HEK293 (cell line): ENCODE results near the gene TMEM234.

Source experiments
- CTCF ChIA-PET: fragments of 350-600 bp; formaldehyde crosslinking; extraction: SDS; loops from one replicate; lab custom pipeline; 2021; ENCODE audit warnings: antibody characterized with exemption; lab: Yijun Ruan, JAX
- POLR2A ChIA-PET: fragments of 300-600 bp; formaldehyde crosslinking; extraction: SDS; loops from one replicate; lab custom pipeline; 2020; ENCODE audit warnings: antibody characterized with exemption, inconsistent platforms; lab: Yijun Ruan, JAX
- H3K27ac ChIP-seq: fragments of 200-500 bp; sonication (Bioruptor generic); 2 replicates; pipeline ENCODE4 v1.5.1; 2014; ENCODE audit warnings: low read depth, low read length, control low read depth, inconsistent platforms; ENCODE audit errors: extremely low read depth
- H3K36me3 ChIP-seq, 2 experiments: fragments of 200-500 bp in 1 of 2; sonication (Bioruptor generic) in 1 of 2; 1 replicate in 1 of 2; 2 replicates in 1 of 2; pipeline ENCODE4 v1.5.1; 2014 to 2017; ENCODE audit warnings: inconsistent platforms in 2 of 2, low read length in 2 of 2; ENCODE audit not compliant: control insufficient read depth in 2 of 2, insufficient read depth in 1 of 2
- H3K4me1 ChIP-seq: fragments of 200-500 bp; sonication (Bioruptor generic); 2 replicates; pipeline ENCODE4 v1.5.1; 2014; ENCODE audit warnings: mild to moderate bottlenecking, low read length, inconsistent platforms; ENCODE audit not compliant: control insufficient read depth, insufficient read depth
- H3K4me3 ChIP-seq: 2 replicates; pipeline ENCODE4 v1.5.1; 2011; ENCODE audit warnings: low read depth, mild to moderate bottlenecking, control low read depth, low read length, moderate library complexity
- H3K9me3 ChIP-seq: fragments of 200-500 bp; sonication (Bioruptor generic); 2 replicates; pipeline ENCODE4 v1.5.1; 2014; ENCODE audit warnings: low read depth, low read length, inconsistent platforms; ENCODE audit not compliant: control insufficient read depth, insufficient read depth
- ATF2 ChIP-seq: fragments of 450-650 bp; formaldehyde crosslinking; IDR thresholded peaks from 2 replicates; pipeline ENCODE4 v1.5.1; 2016; ENCODE audit warnings: missing biosample characterization, missing genetic modification characterization, low read depth
- BCL6B ChIP-seq: fragments of 450-650 bp; formaldehyde crosslinking; IDR thresholded peaks from 2 replicates; pipeline ENCODE4 v1.5.1; 2017; ENCODE audit warnings: missing biosample characterization, missing genetic modification characterization
- ELK4 ChIP-seq: IDR thresholded peaks from 2 replicates; pipeline ENCODE4 v1.6.1; 2011; ENCODE audit warnings: mild to moderate bottlenecking, low read depth, low read length, borderline replicate concordance
- HOXC10 ChIP-seq: sonication (generic); formaldehyde crosslinking; IDR thresholded peaks from 2 replicates; pipeline ENCODE4 v1.8.1; 2023; ENCODE audit warnings: mild to moderate bottlenecking, missing genetic modification reagents
- KLF10 ChIP-seq: fragments of 450-650 bp; IDR thresholded peaks from 2 replicates; pipeline ENCODE4 v1.5.1; 2018; ENCODE audit warnings: missing biosample characterization, mild to moderate bottlenecking, missing genetic modification characterization
- OSR2 ChIP-seq: fragments of 450-650 bp; formaldehyde crosslinking; IDR thresholded peaks from 2 replicates; pipeline ENCODE4 v1.5.1; 2016; ENCODE audit warnings: missing biosample characterization, missing genetic modification characterization
- ZFP69B ChIP-seq: fragments of 450-650 bp; formaldehyde crosslinking; IDR thresholded peaks from 2 replicates; pipeline ENCODE4 v1.5.1; 2016; ENCODE audit warnings: missing biosample characterization, missing genetic modification characterization
- ZNF239 ChIP-seq: fragments of 450-650 bp; formaldehyde crosslinking; IDR thresholded peaks from 2 replicates; pipeline ENCODE4 v1.5.1; 2016; ENCODE audit warnings: missing biosample characterization, missing genetic modification characterization
- ZNF518A ChIP-seq: fragments of 450-650 bp; formaldehyde crosslinking; conservative IDR thresholded peaks from 2 replicates; pipeline ENCODE4 v1.5.1; 2016; ENCODE audit warnings: low read depth, missing biosample characterization, missing genetic modification characterization
- ZNF558 ChIP-seq: fragments of 450-650 bp; formaldehyde crosslinking; IDR thresholded peaks from 2 replicates; pipeline ENCODE4 v1.5.1; 2016; ENCODE audit warnings: missing biosample characterization, missing genetic modification characterization
- ZNF747 ChIP-seq: fragments of 450-650 bp; formaldehyde crosslinking; IDR thresholded peaks from 2 replicates; pipeline ENCODE4 v1.5.1; 2016; ENCODE audit warnings: missing biosample characterization, missing genetic modification characterization
- ZNF791 ChIP-seq: fragments of 450-650 bp; formaldehyde crosslinking; IDR thresholded peaks from 2 replicates; pipeline ENCODE4 v1.5.1; 2016; ENCODE audit warnings: missing biosample characterization, missing genetic modification characterization
- TF ChIP-seq, protein P1 (sequence below): fragments of 450-650 bp; formaldehyde crosslinking; conservative IDR thresholded peaks from 2 replicates; pipeline ENCODE4 v1.5.1; 2016; ENCODE audit warnings: low read depth, missing biosample characterization, missing genetic modification characterization
- TF ChIP-seq, protein P2 (sequence below): fragments of 450-650 bp; formaldehyde crosslinking; IDR thresholded peaks from 2 replicates; pipeline ENCODE4 v1.5.0; 2017; ENCODE audit warnings: missing biosample characterization, missing genetic modification characterization, borderline replicate concordance

The TMEM234 gene

GRCh38 chr1:32256473-32257226 lies 34.5 kb upstream of the TMEM234 start:
- no peak overlapping the region for H3K27ac ChIP-seq
- POLR2A ChIA-PET = interaction anchor here (1.5 to 1.6 kb wide), 2 partner anchors 79 to 80 kb away, joined by 3 to 4 read pairs; partner anchors contain the start of gene MARCKSL1

DNA sequence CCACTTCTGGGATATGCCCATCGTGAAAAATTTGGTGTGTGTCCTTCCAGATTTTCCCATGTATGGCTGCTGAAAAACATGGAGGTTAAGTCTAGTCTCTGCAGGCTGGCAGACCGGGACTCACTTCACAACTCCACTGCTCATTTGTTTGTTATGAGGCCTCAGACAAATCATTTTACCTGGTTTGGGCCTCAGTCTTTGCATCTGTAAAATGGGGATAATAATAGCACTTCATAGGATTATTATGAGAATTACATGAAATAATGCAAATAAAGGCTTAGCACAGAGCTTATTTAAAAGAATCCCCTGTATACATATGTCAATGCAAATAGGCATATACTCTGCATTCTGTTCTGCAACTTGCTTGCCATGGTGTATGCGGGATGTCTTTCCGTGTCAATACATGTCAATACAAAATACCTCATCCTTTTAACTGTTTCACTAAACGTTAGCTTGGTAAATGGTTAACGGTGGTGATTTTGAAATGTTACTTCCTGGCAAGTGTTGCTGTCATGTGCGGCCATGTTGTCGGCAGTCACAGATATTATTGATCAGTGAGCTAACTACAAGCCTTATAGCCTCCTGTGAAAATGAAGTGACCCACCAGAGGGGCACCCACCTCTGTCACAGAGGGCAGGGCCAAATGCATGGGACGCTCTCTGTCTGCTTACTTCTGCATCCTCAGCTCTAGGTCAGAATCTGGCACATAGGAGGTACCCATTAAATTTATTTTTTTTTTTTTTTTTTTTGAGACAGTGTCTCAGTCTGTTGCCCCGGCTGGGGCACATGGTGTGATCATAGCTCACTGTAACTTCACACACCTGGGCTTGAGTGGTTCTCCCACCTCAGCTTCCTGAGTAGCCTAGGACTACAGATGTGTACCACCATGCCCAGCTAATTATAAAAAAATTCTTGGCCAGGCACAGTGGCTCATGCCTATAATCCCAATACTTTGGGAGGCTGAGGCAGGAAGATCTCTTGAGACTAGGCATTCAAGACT lies 33.2 kb upstream of the TMEM234 start:
- ChIA-PET POLR2A (interaction anchor here (0.7 to 1.6 kb wide), 2 partner anchors 25 to 81 kb away, joined by 3 to 4 read pairs; partner anchors contain the start of gene MARCKSL1), CTCF (interaction anchor here (2.0 kb wide), 1 partner anchor 39 kb away, joined by 5 read pairs; no protein-coding TSS in a partner anchor)
- no peaks in the 10 kb centered on the region for H3K36me3 ChIP-seq
- no peak overlapping the region for H3K27ac ChIP-seq
- H3K4me1 ChIP-seq = no peaks in the 10 kb centered on the region
- no peak overlapping the region for H3K4me3 ChIP-seq
- no peaks in the 10 kb centered on the region for H3K9me3 ChIP-seq
- TF ChIP-seq ZNF747 (tag by site-specific recombination) (no peak), ZFP69B (tag by site-specific recombination) (no peak), ZNF791 (no peak), ZNF239 (tag by site-specific recombination) (no peak), ZNF558 (tag by site-specific recombination) (no peak), KLF10 (no peak), ELK4 (no peak), BCL6B (tag by site-specific recombination) (no peak), ZNF518A (no peak), ATF2 (tag by site-specific recombination) (no peak), HOXC10 (CRISPR knock-in tag) (no peak)
- TF ChIP-seq, protein P1, sequence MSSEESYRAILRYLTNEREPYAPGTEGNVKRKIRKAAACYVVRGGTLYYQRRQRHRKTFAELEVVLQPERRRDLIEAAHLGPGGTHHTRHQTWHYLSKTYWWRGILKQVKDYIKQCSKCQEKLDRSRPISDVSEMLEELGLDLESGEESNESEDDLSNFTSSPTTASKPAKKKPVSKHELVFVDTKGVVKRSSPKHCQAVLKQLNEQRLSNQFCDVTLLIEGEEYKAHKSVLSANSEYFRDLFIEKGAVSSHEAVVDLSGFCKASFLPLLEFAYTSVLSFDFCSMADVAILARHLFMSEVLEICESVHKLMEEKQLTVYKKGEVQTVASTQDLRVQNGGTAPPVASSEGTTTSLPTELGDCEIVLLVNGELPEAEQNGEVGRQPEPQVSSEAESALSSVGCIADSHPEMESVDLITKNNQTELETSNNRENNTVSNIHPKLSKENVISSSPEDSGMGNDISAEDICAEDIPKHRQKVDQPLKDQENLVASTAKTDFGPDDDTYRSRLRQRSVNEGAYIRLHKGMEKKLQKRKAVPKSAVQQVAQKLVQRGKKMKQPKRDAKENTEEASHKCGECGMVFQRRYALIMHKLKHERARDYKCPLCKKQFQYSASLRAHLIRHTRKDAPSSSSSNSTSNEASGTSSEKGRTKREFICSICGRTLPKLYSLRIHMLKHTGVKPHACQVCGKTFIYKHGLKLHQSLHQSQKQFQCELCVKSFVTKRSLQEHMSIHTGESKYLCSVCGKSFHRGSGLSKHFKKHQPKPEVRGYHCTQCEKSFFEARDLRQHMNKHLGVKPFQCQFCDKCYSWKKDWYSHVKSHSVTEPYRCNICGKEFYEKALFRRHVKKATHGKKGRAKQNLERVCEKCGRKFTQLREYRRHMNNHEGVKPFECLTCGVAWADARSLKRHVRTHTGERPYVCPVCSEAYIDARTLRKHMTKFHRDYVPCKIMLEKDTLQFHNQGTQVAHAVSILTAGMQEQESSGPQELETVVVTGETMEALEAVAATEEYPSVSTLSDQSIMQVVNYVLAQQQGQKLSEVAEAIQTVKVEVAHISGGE = no peak

More at GRCh38 chr1:32256473-32257226, 34.5 kb upstream of the TMEM234 start:
- no peaks in the 10 kb centered on the region for H3K9me3 ChIP-seq
- no peaks in the 10 kb centered on the region for H3K36me3 ChIP-seq
- H3K4me3 ChIP-seq = no peak overlapping the region
- no peaks in the 10 kb centered on the region for H3K4me1 ChIP-seq
- TF ChIP-seq, protein P2, sequence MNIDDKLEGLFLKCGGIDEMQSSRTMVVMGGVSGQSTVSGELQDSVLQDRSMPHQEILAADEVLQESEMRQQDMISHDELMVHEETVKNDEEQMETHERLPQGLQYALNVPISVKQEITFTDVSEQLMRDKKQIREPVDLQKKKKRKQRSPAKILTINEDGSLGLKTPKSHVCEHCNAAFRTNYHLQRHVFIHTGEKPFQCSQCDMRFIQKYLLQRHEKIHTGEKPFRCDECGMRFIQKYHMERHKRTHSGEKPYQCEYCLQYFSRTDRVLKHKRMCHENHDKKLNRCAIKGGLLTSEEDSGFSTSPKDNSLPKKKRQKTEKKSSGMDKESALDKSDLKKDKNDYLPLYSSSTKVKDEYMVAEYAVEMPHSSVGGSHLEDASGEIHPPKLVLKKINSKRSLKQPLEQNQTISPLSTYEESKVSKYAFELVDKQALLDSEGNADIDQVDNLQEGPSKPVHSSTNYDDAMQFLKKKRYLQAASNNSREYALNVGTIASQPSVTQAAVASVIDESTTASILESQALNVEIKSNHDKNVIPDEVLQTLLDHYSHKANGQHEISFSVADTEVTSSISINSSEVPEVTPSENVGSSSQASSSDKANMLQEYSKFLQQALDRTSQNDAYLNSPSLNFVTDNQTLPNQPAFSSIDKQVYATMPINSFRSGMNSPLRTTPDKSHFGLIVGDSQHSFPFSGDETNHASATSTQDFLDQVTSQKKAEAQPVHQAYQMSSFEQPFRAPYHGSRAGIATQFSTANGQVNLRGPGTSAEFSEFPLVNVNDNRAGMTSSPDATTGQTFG (tag by site-specific recombination) = no peak
- TF ChIP-seq OSR2 (tag by site-specific recombination) = no peak
- CTCF ChIA-PET = interaction anchor here (0.5 to 4.6 kb wide), 3 partner anchors 9 to 41 kb away, joined by 3 to 40 read pairs (median 5); partner anchors contain the start of gene FAM167B
